GM12878 (cell line): ENCODE measurements around the gene RTN3. TPM values are rescaled to one million over a fixed set of nuclear protein-coding genes. Genes with fewer than 3 reads are reported as not detected.

Source experiments
- ATAC-seq: fragments of 200-7000 bp; cut with Tn5 transposase; 3 replicates; pipeline ENCODE4 v1.9.1; 2020; ENCODE audit warnings: mild to moderate bottlenecking, moderate library complexity
- BruUV-seq: library from RNA; stranded (reverse); fragments of 400-500 nt; replicated peaks from 2 replicates; lab custom pipeline; 2021; lab: Mats Ljungman, UMichigan
- CTCF ChIA-PET: fragments of 300-600 bp; sonication (Branson Sonifier 250); formaldehyde crosslinking; extraction: SDS; loops from one replicate; lab custom pipeline; 2021; ENCODE audit warnings: inconsistent platforms; lab: Yijun Ruan, JAX
- POLR2A ChIA-PET: fragments of 350-600 bp; formaldehyde crosslinking; extraction: SDS; loops from one replicate; lab custom pipeline; 2021; ENCODE audit warnings: inconsistent platforms; lab: Charles Lee
- RAD21 ChIA-PET: fragments of 300-600 bp; sonication (Branson Sonifier 250); formaldehyde crosslinking; loops from one replicate; lab custom pipeline; 2023; ENCODE audit warnings: antibody characterized with exemption; ENCODE audit not compliant: unreplicated experiment; lab: Charles Lee
- SMC1A ChIA-PET: fragments of 300-600 bp; sonication (Branson Sonifier 250); formaldehyde crosslinking; loops from one replicate; lab custom pipeline; 2023; ENCODE audit not compliant: unreplicated experiment, uncharacterized antibody; lab: Charles Lee
- DNase-seq: peaks from one replicate; pipeline ENCODE4 v3.0.0-alpha.2; 2011; ENCODE audit warnings: low read depth, low spot score
- FAIRE-seq: peaks from 3 replicates; lab custom pipeline; 2011; peaks lifted over from hg19 to GRCh38; lab: Jason Lieb, UNC
- H2AFZ ChIP-seq: 2 replicates; pipeline ENCODE4 v1.6.0; 2011; ENCODE audit warnings: low read depth, low read length, control low read depth; ENCODE audit not compliant: control insufficient read depth
- H3K27ac ChIP-seq: 2 replicates; pipeline ENCODE4 v1.5.1; 2011; ENCODE audit warnings: control low read depth; ENCODE audit not compliant: control insufficient read depth, insufficient read depth
- H3K27me3 ChIP-seq, 2 experiments: replicated peaks in 1 of 2; 2 replicates each; pipeline versions ENCODE4 v1.6.0 to v1.6.1; 2011; ENCODE audit warnings: low read length in 1 of 2; ENCODE audit not compliant: control insufficient read depth in 2 of 2, insufficient read depth in 2 of 2
- H3K36me3 ChIP-seq, 2 experiments: 2 replicates each; pipeline ENCODE4 v1.5.1; 2011; ENCODE audit warnings: low read length in 1 of 2; ENCODE audit not compliant: control insufficient read depth in 2 of 2, insufficient read depth in 2 of 2
- H3K4me1 ChIP-seq: 2 replicates; pipeline ENCODE4 v1.6.1; 2011; ENCODE audit warnings: mild to moderate bottlenecking, low read length, moderate library complexity, mixed read lengths; ENCODE audit not compliant: control insufficient read depth, insufficient read depth
- H3K4me2 ChIP-seq: 2 replicates; pipeline ENCODE4 v1.6.0; 2011; ENCODE audit warnings: control low read depth; ENCODE audit not compliant: control insufficient read depth, insufficient read depth
- H3K4me3 ChIP-seq: fragments of 200-600 bp; sonication (generic); 2 replicates; pipeline ENCODE4 v1.5.1; 2016
- H3K79me2 ChIP-seq: 2 replicates; pipeline ENCODE4 v1.6.0; 2011; ENCODE audit warnings: low read length; ENCODE audit not compliant: control insufficient read depth, insufficient read depth
- H3K9ac ChIP-seq: 2 replicates; pipeline ENCODE4 v1.8.0; 2011; ENCODE audit warnings: low read length, control low read depth, mixed read lengths; ENCODE audit not compliant: control insufficient read depth, insufficient read depth
- H3K9me3 ChIP-seq: replicated peaks from 3 replicates; pipeline ENCODE4 v1.5.1; 2011; ENCODE audit warnings: mild to moderate bottlenecking, low read length; ENCODE audit not compliant: control insufficient read depth, insufficient read depth
- H4K20me1 ChIP-seq: 2 replicates; pipeline ENCODE4 v1.6.0; 2011; ENCODE audit not compliant: control insufficient read depth, insufficient read depth
- CBX5 ChIP-seq: sonication (generic); IDR thresholded peaks from 2 replicates; pipeline ENCODE4 v1.6.1; 2016; ENCODE audit warnings: low read depth, moderate library complexity, mild to moderate bottlenecking, inconsistent platforms
- CREB1 ChIP-seq: IDR thresholded peaks from 2 replicates; pipeline ENCODE4 v1.6.1; 2012; ENCODE audit warnings: low read depth, mild to moderate bottlenecking, inconsistent platforms
- HDAC6 ChIP-seq: fragments of 200-600 bp; sonication (generic); IDR thresholded peaks from one replicate; pipeline ENCODE4 v1.8.0; 2017; ENCODE audit warnings: antibody characterized with exemption; ENCODE audit not compliant: unreplicated experiment
- JUNB ChIP-seq: IDR thresholded peaks from 2 replicates; pipeline ENCODE4 v1.6.1; 2016; ENCODE audit warnings: antibody characterized with exemption, mild to moderate bottlenecking
- NFIC ChIP-seq: IDR thresholded peaks from 2 replicates; pipeline ENCODE4 v1.6.1; 2012; ENCODE audit warnings: low read depth, mild to moderate bottlenecking, inconsistent platforms, low read length, moderate library complexity
- PAX8 ChIP-seq: fragments of 450-650 bp; IDR thresholded peaks from 2 replicates; pipeline ENCODE4 v1.6.1; 2017; ENCODE audit warnings: mild to moderate bottlenecking, moderate library complexity
- SP1 ChIP-seq: IDR thresholded peaks from one replicate; pipeline ENCODE4 v1.6.1; 2011; ENCODE audit warnings: low read depth, low read length
- TBL1XR1 ChIP-seq: IDR thresholded peaks from 2 replicates; pipeline ENCODE4 v1.6.1; 2012; ENCODE audit warnings: low read depth, low read length, improper control_type of control experiment
- ZZZ3 ChIP-seq: IDR thresholded peaks from 2 replicates; pipeline ENCODE4 v1.6.1; 2011; ENCODE audit warnings: low read depth; ENCODE audit not compliant: control insufficient read depth, insufficient read length
- WGBS: methylation state at CpG from one replicate; pipeline ENCODE4 v1.1.6; 2016; ENCODE audit warnings: low lambda C conversion rate; ENCODE audit not compliant: insufficient replicate concordance, insufficient coverage; ENCODE audit errors: missing lambda C conversion rate; 5-methylcytosine and 5-hydroxymethylcytosine counted together
- in situ Hi-C: fragments of 300-500 bp; cut with MboI; formaldehyde crosslinking; loops from 9 replicates; pipeline ENCODE4 v1.14.3; 2018; ENCODE audit warnings: mixed read lengths
- intact Hi-C: fragments of 100-400 bp; cut with micrococcal nuclease; formaldehyde crosslinking; loops from one replicate; pipeline ENCODE4 v1.14.2; 2022; ENCODE audit not compliant: unreplicated experiment
- polyA plus RNA-seq, 11 experiments: library from polyadenylated mRNA; depleted of rRNA in 4 of 11; unstranded in 6 of 11; stranded (reverse) in 5 of 11; fragments of >200 nt; fragmentation: Nextera tagmentation in 4 of 11; fragmentation: Illumina TruSeq in 1 of 11; extraction: Ambion mirVana in 4 of 11; extraction: Trizol in 1 of 11; gene quantifications; 1 replicate in 1 of 11; 2 replicates in 10 of 11; pipeline versions ENCODE4 v1.2.1 to v1.2.3, GENCODE V29; 2011 to 2016; ENCODE audit warnings: inconsistent platforms in 2 of 11, missing spikeins in 2 of 11, low read depth in 1 of 11
- total RNA-seq, 4 experiments: library from RNA; depleted of rRNA in 3 of 4; stranded (reverse); fragments of >200 nt in 3 of 4; fragmentation: Illumina TruSeq in 1 of 4; extraction: Trizol in 1 of 4; gene quantifications; 2 replicates each; pipeline versions ENCODE4 v1.2.1 to v1.2.3, GENCODE V29; 2013 to 2021

RTN3 gene
- total and polyA plus RNA-seq, 10 of the 15 experiments (the other 5 are each of a cell fraction or from before 2014, with no cell fraction given), result 22.9 to 64.2 (median 47.0) TPM

DNA sequence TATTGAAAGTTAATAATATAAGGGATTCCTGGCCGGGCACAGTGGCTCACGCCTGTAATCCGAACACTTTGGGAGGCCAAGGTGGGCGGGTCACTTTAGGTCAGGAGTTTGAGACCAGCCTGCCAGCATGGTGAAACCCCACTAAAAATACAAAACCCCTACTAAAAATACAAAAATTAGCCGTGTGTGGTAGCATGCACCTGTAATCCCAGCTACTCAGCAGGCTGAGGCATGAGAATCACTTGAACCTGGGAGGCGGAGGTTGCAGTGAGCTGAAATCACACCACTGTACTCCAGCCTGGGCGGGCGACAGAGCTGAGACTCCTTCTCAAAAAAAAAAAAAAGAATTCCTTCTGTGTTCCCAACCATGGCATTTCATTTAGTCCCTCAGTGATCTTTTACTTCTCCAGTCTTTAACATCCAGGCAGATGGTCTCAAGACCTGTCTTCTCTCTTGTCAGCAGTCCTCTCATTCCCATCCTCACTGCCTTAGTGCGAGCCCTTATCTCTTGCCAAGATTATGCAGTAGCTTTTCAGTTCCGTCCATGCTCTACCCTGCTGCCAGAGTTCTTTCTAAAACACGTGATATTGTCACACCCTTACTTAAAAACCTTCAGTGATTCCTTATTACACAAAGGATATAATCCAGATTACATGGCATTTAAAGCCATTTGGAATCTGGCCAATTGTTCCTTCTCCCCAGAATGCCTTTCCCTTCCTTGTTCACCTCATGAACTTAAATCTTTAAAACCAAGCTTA, 17.9 kb downstream of the RTN3 start:
- ATAC-seq (no peak), DNase-seq (no peak), FAIRE-seq (no peak)
- Histone ChIP-seq H3K4me1 (no peaks in the 10 kb centered on the region; the same call in 1 of the 2 replicates), H2AFZ (no peak overlapping the region), H3K4me2 (no peak overlapping the region), H3K4me3 (no peak overlapping the region), H3K27me3 (no peaks in the 10 kb centered on the region), H3K9me3 (no peaks in the 10 kb centered on the region; the same call in 2 of the 3 replicates), H3K27ac (no peak overlapping the region), H4K20me1 (no peaks in the 10 kb centered on the region), H3K79me2 (peaks cover 4% of the 10 kb centered on the region), H3K36me3 (no peaks in the 10 kb centered on the region), H3K9ac (no peak overlapping the region)
- no TSS peak for BruUV-seq
- POLR2A ChIA-PET, result interaction anchor here (1.0 kb wide), 1 partner anchor 28 kb away, joined by 3 read pairs; the partner anchor contains the start of gene ATL3
- CTCF ChIA-PET, result interaction anchor here (1.0 to 1.3 kb wide), 3 partner anchors 9 to 60 kb away, joined by 4 to 7 read pairs (median 4); no protein-coding TSS in a partner anchor
- whole genome bisulfite sequencing, result 84% methylated on average over 10 of the region's 11 CpGs
- intact Hi-C loops (no loop called here), in situ Hi-C loops (no loop called here)
- RAD21 ChIA-PET, result interaction anchor here (1.2 kb wide), 1 partner anchor 70 kb away, joined by 4 read pairs; no protein-coding TSS in a partner anchor
- no peak for TF ChIP-seq ZZZ3
- no peak for TF ChIP-seq TBL1XR1
- no peak for TF ChIP-seq PAX8
- TF ChIP-seq JUNB, result no peak
- SMC1A ChIA-PET, result interaction anchor here (1.3 kb wide), 1 partner anchor 10 kb away, joined by 3 read pairs; no protein-coding TSS in a partner anchor

DNA sequence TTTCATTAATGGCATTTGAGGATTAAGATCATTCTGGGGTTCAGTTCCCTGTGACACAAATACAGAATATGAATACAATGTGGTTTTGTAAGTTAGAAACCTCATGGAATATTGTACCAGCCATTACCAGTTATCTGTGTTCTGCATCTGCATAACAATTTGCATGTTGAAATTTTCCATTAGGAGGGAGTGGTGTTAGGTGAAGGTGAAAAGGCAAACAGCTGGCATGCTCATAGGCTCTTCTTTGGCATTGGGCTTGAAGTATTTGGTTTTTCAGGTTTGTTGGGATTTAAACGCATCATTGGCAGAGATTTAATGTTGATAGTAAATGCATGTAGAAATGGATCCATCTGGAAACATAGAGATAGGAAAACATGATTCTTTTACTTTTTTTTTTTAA, 18.6 kb downstream of the RTN3 start:
- intact Hi-C loops (no loop called here), in situ Hi-C loops (no loop called here)
- ChIA-PET RAD21 (no interaction called here), CTCF (interaction anchor here (1.0 to 2.3 kb wide), 4 partner anchors 9 to 61 kb away, joined by 4 to 8 read pairs (median 6); no protein-coding TSS in a partner anchor), POLR2A (no interaction called here)
- no TSS peak for BruUV-seq
- Histone ChIP-seq H3K4me3 (no peak overlapping the region), H3K79me2 (peaks cover 4% of the 10 kb centered on the region), H3K27me3 (no peaks in the 10 kb centered on the region), H3K27ac (no peak overlapping the region), H3K4me1 (no peaks in the 10 kb centered on the region; the same call in 1 of the 2 replicates), H3K9ac (no peak overlapping the region), H3K9me3 (no peaks in the 10 kb centered on the region; the same call in 2 of the 3 replicates)
- DNase-seq, result no peak
- no peak for FAIRE-seq
- no peak for ATAC-seq
- no peak for TF ChIP-seq JUNB
- no peak for TF ChIP-seq CBX5
- TF ChIP-seq HDAC6, result no peak
- TF ChIP-seq NFIC, result no peak
- TF ChIP-seq CREB1, result no peak
- TF ChIP-seq SP1, result no peak
- TF ChIP-seq, all 136 proteins: peak for 0
- Histone ChIP-seq H4K20me1 (no peaks in the 10 kb centered on the region), H3K36me3 (no peaks in the 10 kb centered on the region), H3K4me2 (no peak overlapping the region), H2AFZ (no peak overlapping the region)
- 100% methylated on average over 1 of the region's 1 CpG for WGBS
- SMC1A ChIA-PET, result interaction anchor here (1.3 kb wide), 1 partner anchor 9 kb away, joined by 3 read pairs; no protein-coding TSS in a partner anchor
